Left ventricle myocardium inferior (tissue), 1 donor: ENCODE data around the gene C7orf57. TPM values are rescaled to one million over a fixed set of nuclear protein-coding genes. Genes with fewer than 3 reads are reported as not detected.

Source experiments
- DNase-seq: peaks from one replicate; pipeline ENCODE4 v3.0.0-alpha.2; 2020
- H3K27ac ChIP-seq: fragments of 200-600 bp; replicated peaks from 2 replicates; pipeline ENCODE4 v1.8.0; 2021
- H3K27me3 ChIP-seq: fragments of 200-600 bp; 2 replicates; pipeline ENCODE4 v1.8.0; 2021; ENCODE audit warnings: low read depth
- H3K36me3 ChIP-seq: fragments of 200-600 bp; 2 replicates; pipeline ENCODE4 v1.8.0; 2021
- H3K4me1 ChIP-seq: fragments of 200-600 bp; 2 replicates; pipeline ENCODE4 v1.8.0; 2021
- H3K4me3 ChIP-seq: fragments of 200-600 bp; 2 replicates; pipeline ENCODE4 v1.8.0; 2021; ENCODE audit warnings: mild to moderate bottlenecking, moderate library complexity
- H3K9me3 ChIP-seq: fragments of 200-600 bp; replicated peaks from 2 replicates; pipeline ENCODE4 v1.8.0; 2021
- CTCF ChIP-seq: fragments of 200-600 bp; IDR thresholded peaks from 2 replicates; pipeline ENCODE4 v1.8.0; 2021; ENCODE audit warnings: antibody characterized with exemption, mild to moderate bottlenecking, borderline replicate concordance
- intact Hi-C: fragments of 100-400 bp; cut with micrococcal nuclease; formaldehyde crosslinking; loops from one replicate; pipeline ENCODE4 v1.11.0; 2022
- total RNA-seq: library from RNA; stranded (reverse); fragmentation: NEBNext Ultra II Directional; extraction: Animal tissue kit (Norgen Biotek cat#: 25700); gene quantifications from one replicate; pipeline ENCODE4 v1.2.1, GENCODE V29; 2021
- donor health status: DM: no; HTN: yes; CAD: no; lungs with severe emphysema.

The C7orf57 gene
- total RNA-seq, 1 donor from 2014 or later = not detected

DNA sequence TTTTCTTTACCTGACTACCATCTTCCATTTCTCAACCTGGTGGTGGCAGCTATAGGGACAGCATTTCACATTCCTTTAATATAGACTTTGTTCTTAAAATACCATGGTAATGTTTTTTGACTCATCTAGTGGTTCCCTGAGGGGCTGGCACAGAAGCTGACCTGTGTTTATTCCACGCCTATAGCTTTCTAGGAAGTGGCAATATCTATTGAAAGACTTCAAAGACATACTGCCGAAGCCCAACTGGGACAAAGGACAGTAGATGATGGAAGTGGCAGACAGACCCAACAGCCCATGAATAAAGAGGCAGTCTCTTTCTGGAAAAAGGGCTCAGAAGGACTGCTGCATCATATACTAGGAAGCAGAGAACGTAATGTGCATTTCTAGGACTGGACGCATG is 17.7 kb upstream of the C7orf57 start:
- intact Hi-C loops = no loop called here
- H3K27me3 ChIP-seq = no peaks in the 10 kb centered on the region

GRCh38 chr7:48025624-48026023 is 9.7 kb upstream of the C7orf57 start:
- Histone ChIP-seq H3K4me3 (no peak overlapping the region), H3K27me3 (peaks cover 10% of the 10 kb centered on the region), H3K36me3 (no peaks in the 10 kb centered on the region), H3K9me3 (peaks cover 29% of the 10 kb centered on the region), H3K4me1 (no peaks in the 10 kb centered on the region), H3K27ac (no peak overlapping the region)
- no peak for TF ChIP-seq CTCF
- intact Hi-C loops = no loop called here
- DNase-seq = no peak

More for the DNA sequence above, 17.7 kb upstream of the C7orf57 start:
- H3K4me3 ChIP-seq = no peak overlapping the region
- DNase-seq = no peak
- H3K4me1 ChIP-seq = no peaks in the 10 kb centered on the region
- H3K27ac ChIP-seq = no peak overlapping the region
- TF ChIP-seq CTCF = no peak
- H3K9me3 ChIP-seq = peaks cover 19% of the 10 kb centered on the region
- H3K36me3 ChIP-seq = no peaks in the 10 kb centered on the region

GRCh38 chr7:48028938-48029337 is 6.4 kb upstream of the C7orf57 start, which contains the start of gene SUN3:
Gene SUN3 (minus strand): TSS chr7:48029107. CDS start chr7:48028938, 169 bp downstream.
- peaks cover 8% of the 10 kb centered on the region for H3K9me3 ChIP-seq
- no peaks in the 10 kb centered on the region for H3K36me3 ChIP-seq
- TF ChIP-seq CTCF = no peak

DNA sequence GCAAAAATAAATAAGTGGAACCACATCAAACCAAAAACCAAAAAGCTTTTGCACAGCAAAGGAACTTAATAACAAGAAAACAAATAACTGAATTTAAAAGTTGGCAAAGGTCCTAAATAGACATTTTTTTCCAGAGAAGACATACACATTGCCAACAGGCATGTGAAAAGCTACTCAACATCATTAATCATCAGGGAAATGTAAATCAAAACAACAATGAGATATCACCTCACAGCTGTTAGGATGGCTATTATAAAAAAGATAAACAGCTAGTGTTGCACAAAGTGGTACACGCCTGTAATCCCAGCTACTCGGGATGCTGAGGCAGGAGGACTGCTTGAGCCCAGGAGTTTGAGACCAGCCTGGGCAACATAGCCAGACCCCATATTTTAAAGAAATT is 4.2 kb upstream of the C7orf57 start:
- DNase-seq = no peak
- H3K4me3 ChIP-seq = no peak overlapping the region
- no peaks in the 10 kb centered on the region for H3K9me3 ChIP-seq
- H3K27me3 ChIP-seq = peaks cover 51% of the 10 kb centered on the region
- peaks cover 13% of the 10 kb centered on the region for H3K4me1 ChIP-seq
- no peaks in the 10 kb centered on the region for H3K36me3 ChIP-seq
- H3K27ac ChIP-seq = no peak overlapping the region
- TF ChIP-seq CTCF = no peak
- intact Hi-C loops = no loop called here

More at GRCh38 chr7:48028938-48029337, 6.4 kb upstream of the C7orf57 start, which contains the start of gene SUN3:
- no peak within 1 kb of the TSS for H3K27ac ChIP-seq
- DNase-seq = no peak
- intact Hi-C loops = no loop called here
- H3K27me3 ChIP-seq = peaks cover 33% of the 10 kb centered on the region
- no peaks in the 10 kb centered on the region for H3K4me1 ChIP-seq
- H3K4me3 ChIP-seq = no peak within 1 kb of the TSS

DNA sequence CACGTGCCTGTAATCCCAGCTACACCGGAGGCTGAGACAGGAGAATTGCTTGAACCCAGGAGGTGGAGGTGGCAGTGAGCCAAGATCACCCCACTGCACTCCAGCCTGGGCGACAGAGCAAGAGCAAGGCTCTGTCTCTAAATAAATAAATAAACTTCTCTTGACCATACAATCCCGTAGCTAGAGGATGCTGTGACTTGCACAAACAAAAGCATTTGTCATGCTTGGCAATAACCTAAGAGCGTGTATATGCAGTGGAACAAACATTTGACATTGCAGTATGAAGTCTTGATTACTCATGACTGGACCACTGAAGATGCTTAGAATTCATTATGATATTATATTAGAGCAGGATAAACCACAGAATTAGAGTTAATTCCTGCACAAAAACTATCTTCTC is 1.4 kb upstream of the C7orf57 start:
- Histone ChIP-seq H3K4me3 (no peak overlapping the region), H3K4me1 (peaks cover 15% of the 10 kb centered on the region), H3K27ac (no peak overlapping the region), H3K36me3 (no peaks in the 10 kb centered on the region), H3K9me3 (no peaks in the 10 kb centered on the region), H3K27me3 (peaks cover 61% of the 10 kb centered on the region)
- intact Hi-C loops = no loop called here
- DNase-seq = no peak
- no peak for TF ChIP-seq CTCF
